ENCODE measurements around the gene HMGB1. TPM values are rescaled to one million over a fixed set of nuclear protein-coding genes. Genes with fewer than 3 reads are reported as not detected.
A peak's percentile ranks its signal among the peaks of the same experiment; 100 is the strongest.

HMGB1 gene
- total RNA-seq, 1 donor from 2014 or later: 264 TPM

DNA sequence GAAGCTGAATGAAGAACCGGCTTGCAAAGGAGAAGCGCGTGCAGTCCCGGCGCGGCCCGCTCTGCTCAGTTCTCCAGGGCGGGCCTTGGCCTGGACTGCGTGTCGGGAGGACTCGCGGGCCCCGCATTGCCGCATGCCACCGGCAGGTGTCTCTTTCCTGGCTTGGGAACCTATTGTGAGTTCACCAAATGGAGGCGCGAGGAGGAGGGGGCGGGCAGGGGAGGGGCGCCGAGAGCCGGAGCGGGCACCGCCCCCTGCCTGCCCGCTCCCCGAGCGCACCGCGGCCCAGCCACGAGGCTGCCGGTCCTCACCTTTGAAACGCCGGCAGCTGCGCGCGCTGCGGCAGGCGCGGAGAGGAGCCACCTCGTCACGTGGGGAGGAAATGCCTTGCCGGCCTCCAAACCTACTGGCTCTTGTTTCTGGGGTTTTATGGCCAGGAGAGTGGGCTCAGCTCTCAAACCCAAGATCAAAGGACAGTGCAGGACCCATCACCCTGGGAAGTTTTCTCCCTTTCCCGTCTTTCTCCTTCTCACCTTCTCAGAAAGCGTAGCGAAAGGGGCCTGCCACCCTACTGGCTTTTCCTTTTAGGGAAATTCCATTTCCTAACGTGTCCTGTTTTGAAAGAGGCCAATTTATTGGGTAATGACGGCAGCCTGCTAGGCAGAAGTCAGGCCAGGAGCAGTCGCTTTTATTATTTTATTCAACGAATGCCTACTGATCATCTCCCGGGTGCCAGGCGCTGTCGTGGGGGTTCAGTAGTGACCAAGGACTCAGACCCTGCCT is 57.2 kb downstream of the HMGB1 start:
- no peaks in the 10 kb centered on the region for H3K9me3 Mint-ChIP-seq (ENCODE audit: unreplicated experiment)
- TF ChIP-seq, protein P1, sequence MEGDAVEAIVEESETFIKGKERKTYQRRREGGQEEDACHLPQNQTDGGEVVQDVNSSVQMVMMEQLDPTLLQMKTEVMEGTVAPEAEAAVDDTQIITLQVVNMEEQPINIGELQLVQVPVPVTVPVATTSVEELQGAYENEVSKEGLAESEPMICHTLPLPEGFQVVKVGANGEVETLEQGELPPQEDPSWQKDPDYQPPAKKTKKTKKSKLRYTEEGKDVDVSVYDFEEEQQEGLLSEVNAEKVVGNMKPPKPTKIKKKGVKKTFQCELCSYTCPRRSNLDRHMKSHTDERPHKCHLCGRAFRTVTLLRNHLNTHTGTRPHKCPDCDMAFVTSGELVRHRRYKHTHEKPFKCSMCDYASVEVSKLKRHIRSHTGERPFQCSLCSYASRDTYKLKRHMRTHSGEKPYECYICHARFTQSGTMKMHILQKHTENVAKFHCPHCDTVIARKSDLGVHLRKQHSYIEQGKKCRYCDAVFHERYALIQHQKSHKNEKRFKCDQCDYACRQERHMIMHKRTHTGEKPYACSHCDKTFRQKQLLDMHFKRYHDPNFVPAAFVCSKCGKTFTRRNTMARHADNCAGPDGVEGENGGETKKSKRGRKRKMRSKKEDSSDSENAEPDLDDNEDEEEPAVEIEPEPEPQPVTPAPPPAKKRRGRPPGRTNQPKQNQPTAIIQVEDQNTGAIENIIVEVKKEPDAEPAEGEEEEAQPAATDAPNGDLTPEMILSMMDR (IDR thresholded peaks at IDR 0.05): peak; percentile 73
- H3K4me1 Mint-ChIP-seq (ENCODE audit: unreplicated experiment): peaks cover 16% of the 10 kb centered on the region
- H3K36me3 Mint-ChIP-seq (ENCODE audit: unreplicated experiment): no peaks in the 10 kb centered on the region
- peak; percentile 95 for DNase-seq (ENCODE audit: extremely low spot score, unreplicated experiment)
- no peak overlapping the region for H3K27ac Mint-ChIP-seq (ENCODE audit: unreplicated experiment)
- no peaks in the 10 kb centered on the region for H3K27me3 Mint-ChIP-seq (ENCODE audit: unreplicated experiment)
- peak overlapping the region; percentile 60 for H3K4me3 Mint-ChIP-seq (ENCODE audit: unreplicated experiment)

DNA sequence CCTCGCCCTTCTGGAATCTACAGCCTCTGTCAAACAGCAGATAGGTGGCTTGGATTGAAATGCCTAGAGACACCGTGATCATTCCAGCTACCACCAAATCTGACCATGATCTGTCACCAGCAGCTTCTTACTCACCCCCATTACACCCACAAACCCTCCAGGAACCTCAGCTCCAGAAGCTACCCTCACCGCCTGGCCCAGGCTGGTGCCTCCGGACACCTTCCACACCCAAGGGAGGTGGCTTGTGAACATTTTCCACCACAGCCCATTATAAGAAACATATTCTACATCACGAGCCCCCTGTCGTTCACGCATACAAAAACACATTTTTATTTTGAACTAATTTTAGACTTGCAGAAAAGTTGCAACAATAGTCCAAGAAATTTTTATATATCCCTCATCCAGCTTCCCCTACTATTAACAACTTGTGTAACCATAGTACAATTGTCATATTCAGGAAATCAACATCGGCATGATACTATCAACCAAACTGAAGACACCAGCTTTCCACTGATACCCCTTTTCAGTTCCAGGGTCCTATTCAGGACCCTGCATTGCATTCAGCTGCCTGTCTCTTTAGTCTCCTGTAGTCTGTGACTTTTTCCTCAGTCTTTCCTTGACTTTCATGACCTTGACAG is 58.8 kb downstream of the HMGB1 start:
- DNase-seq (ENCODE audit: extremely low spot score, unreplicated experiment): no peak
- Mint-ChIP-seq H3K9me3 (ENCODE audit: unreplicated experiment) (no peaks in the 10 kb centered on the region), H3K4me3 (ENCODE audit: unreplicated experiment) (no peak overlapping the region), H3K27me3 (ENCODE audit: unreplicated experiment) (no peaks in the 10 kb centered on the region), H3K4me1 (ENCODE audit: unreplicated experiment) (peaks cover 16% of the 10 kb centered on the region), H3K27ac (ENCODE audit: unreplicated experiment) (no peak overlapping the region), H3K36me3 (ENCODE audit: unreplicated experiment) (no peaks in the 10 kb centered on the region)
- TF ChIP-seq, protein P1 (IDR thresholded peaks at IDR 0.05): no peak

Other genes with a start within 250 kb of the HMGB1 start
- gene KATNAL1, start 158.4 kb downstream of the HMGB1 start, total RNA-seq: 29.3 and 30.0 TPM in 2 replicates
- not detected in 2 replicates for gene UBE2L5, start 43.4 kb downstream of the HMGB1 start, total RNA-seq
- 11.9 TPM in 2 replicates for gene USPL1, start 152.0 kb upstream of the HMGB1 start, total RNA-seq

Measured in osteocyte (in vitro differentiated cells).